ENCODE results near the gene CREB5.
"Not testable (repeated sequence)": the region's sequence is repeated elsewhere in the genome, so short reads cannot be mapped to it uniquely, and the experiment has no call there.

The CREB5 gene

GRCh38 chr7:28755255-28755654 lies 342.9 kb downstream of the CREB5 start:
- FAIRE-seq, result no peak

DNA sequence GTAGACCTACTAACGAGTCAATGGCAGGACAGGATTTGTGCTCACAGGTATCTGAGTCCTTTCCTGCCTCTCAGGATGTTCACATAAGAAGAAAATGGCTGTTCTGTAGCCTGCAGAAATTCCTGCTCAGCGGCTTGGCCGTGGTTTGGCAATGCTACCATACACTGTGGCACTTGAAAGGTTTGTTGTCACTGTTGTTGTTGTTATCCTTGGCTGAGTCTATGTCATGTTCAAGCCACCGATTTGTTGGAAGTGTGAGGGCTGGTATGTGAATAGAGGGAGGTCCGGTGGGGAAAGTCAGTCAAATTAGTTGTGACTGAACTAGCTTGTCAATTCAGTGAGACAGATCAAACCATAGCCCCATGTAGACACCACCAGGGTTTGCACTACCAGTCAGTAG lies 345.9 kb downstream of the CREB5 start:
- FAIRE-seq, result no peak

DNA sequence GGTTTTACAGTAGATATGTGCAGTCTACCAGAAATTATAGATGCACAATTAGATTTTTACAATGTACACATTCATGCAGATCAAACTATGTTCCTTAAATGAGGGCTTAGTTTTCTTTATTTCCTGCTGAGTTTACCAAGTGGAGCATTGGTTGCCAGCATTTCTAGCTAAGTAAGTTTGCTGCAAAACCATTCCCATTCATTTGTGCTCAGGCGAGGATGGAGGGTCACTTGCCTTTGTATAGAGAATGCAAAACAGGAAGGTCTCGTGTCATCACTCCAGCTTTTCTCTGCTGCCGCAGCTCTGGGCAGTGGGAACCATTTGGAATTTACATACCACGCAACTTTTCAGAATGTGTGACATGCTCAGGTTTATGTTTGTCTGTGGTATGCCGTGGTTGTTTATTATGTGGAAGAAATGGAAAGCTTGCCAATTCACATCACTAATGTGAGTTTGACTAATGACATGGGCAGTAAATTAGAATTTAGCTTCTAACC lies 347.2 kb downstream of the CREB5 start:
- FAIRE-seq, result no peak

DNA sequence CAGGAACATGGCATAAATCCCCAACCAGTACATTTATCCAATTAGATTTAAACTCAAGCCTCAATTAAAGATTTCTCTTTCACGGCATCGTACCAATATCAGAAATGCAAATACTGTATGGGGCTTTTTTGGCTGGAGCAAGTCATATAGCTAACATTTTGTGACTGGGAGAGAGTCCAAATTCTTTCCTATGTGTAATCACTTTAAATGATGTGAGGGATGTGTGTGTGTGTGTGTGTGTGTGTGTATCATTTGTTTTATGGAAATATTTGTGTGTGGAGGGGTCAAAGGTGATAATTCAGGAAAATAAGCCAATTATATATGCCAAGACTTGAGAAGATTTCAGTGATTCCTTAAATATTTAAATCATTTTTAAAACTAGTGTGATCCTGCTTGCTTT lies 349.2 kb downstream of the CREB5 start:
- no peak for FAIRE-seq

GRCh38 chr7:28762651-28763050 lies 350.3 kb downstream of the CREB5 start:
- FAIRE-seq, result no peak

- no peak for FAIRE-seq
These were observed 354.0 kb downstream of the CREB5 start for GRCh38 chr7:28766359-28766758.

- FAIRE-seq, result no peak
These were observed 355.0 kb downstream of the CREB5 start for GRCh38 chr7:28767356-28767755.

DNA sequence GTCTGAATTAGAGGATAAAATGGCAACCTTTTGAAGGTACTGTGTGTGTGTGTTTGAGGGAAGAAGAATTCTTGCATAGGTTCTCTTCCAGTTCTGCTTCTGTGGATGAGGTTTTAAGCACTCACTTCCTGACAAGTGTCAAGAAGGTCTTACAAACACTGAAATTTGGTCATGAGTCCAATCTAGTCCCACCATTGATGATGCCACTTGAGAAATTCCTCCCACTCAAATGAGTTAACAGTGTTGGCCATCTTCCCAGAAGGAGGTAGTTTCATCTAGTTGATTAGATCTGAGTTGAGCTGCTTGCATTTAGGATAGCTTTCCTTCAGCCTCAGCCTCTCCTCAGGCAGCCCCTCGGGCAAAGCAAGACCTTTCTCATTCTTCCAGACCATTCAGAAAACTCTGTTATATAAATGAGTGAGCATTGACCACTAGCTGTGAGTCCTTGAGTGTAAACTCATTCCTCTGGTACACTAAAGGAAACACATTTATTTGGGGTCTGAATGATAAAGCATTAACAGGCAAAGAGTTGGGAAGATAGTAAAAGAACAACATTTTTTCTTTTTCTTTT lies 356.3 kb downstream of the CREB5 start:
- no peak for FAIRE-seq

GRCh38 chr7:28771906-28772622 lies 359.7 kb downstream of the CREB5 start:
- FAIRE-seq, result no peak

GRCh38 chr7:28773423-28774145 lies 361.3 kb downstream of the CREB5 start:
- FAIRE-seq, result no peak

GRCh38 chr7:28774261-28774988 lies 362.1 kb downstream of the CREB5 start:
- no peak for FAIRE-seq

GRCh38 chr7:28776463-28777157 lies 364.3 kb downstream of the CREB5 start:
- no peak for FAIRE-seq

DNA sequence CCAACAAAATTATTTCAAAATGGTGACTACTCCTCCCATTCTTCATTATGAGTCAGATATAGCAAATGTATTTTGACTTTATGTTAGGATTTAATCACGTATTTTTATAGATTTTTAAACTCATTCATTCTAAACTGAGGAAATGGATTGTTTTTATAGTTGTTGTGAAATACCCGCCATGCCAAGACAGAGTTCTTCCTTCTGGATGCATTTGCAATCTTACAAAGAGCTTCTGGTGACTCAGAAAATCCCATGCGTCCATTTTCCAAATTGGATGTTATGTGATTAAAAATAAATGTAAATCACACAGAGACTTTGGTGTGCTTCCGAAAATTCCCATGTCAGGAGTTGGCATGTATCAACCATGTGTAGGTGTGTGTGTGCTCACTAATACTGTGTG lies 366.5 kb downstream of the CREB5 start:
- no peak for FAIRE-seq

GRCh38 chr7:28779954-28780353 lies 367.6 kb downstream of the CREB5 start:
- no peak for FAIRE-seq

DNA sequence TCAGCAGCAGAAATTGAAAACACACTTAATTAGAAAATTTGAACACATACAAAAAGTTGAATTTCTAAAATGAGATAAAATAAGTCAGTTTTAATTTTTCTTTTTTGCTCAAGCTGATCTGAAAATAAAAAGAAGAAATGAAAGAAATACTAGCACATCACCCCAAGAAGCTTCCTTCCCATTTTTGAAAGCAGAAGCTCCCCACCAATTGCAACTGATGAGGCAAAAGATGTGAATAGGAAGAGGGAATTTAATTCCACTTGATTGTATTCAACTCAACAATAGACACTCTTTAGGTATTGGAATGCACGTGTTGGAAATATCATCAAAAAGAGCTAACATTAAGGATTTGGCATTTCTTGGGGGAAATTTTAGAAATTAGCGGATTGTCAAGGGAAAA lies 370.0 kb downstream of the CREB5 start:
- no peak for FAIRE-seq

DNA sequence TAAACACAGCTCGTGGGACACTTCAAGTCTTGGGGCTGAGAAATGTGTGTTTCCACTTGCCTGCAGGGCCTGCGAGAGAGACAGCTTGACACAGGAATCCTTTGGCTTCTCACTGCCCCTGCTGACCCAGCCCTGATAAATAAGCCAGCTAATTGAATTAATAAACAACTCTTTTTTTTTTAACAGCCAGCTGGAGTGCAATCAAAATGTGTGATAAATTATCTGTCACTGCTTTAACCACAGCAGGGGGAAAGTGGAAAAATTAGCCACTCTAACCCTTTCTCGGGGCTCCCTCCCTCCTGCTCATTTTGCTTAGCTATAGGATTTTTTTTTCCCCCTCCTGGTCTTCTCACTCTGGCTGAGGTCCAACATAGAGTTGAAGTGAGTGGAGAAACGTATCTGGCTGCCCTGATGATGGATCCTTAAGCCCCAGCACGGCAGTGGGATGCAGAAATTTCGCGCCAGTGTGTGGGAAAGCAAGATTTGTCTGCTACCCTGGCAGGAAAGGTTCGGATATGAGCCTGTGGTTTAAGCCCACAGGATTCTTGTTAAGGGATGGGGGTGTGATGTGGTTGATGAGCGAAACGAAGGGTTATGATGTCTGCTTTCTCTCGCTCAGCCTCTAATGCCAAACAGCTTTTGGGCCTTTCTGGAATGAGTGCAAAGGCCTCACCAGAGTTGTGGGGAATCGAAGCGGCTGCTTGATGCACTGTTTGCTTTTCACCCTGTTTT lies 372.0 kb downstream of the CREB5 start:
- FAIRE-seq, result no peak

GRCh38 chr7:28785041-28785995 lies 373.0 kb downstream of the CREB5 start:
- FAIRE-seq, result no peak

DNA sequence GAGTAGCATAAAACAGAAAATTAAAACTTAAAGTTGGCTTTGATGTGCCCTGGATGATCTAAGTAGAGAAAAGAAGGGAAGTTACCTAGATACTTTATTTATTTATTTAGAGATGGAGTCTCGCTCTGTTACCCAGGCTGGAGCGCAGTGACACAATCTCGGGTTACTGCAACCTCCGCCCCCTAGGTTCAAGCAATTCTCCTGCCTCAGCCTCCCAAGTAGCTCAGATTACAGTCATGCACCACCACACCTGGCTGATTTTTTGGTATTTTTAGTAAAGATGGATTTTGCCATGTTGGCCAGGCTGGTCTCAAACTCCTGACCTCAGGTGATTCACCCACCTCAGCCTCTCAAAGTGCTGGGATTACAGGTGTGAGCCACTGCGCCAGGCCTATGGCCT lies 373.8 kb downstream of the CREB5 start:
- not testable (repeated sequence) for FAIRE-seq

DNA sequence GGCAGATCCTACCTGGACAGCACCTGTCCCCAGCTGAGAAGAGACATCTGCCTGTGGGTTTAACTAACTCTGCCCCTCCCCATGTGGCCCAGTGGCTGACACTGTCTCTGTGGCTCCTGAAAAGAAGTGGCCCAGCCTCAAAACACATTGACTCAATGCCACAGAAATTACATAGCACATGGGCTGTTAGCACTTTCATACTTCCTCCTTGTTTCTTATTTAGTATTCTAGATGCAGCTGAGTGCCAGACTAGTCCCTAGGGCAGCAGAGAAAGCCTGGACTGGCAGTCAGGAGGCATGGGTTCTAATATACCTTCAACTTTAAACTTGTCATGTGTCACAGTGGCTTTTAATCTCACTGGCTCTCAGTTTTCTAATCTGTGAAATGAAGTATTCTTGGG lies 374.8 kb downstream of the CREB5 start:
- FAIRE-seq, result no peak

- no peak for FAIRE-seq
These were observed 378.1 kb downstream of the CREB5 start for GRCh38 chr7:28790467-28790866.

DNA sequence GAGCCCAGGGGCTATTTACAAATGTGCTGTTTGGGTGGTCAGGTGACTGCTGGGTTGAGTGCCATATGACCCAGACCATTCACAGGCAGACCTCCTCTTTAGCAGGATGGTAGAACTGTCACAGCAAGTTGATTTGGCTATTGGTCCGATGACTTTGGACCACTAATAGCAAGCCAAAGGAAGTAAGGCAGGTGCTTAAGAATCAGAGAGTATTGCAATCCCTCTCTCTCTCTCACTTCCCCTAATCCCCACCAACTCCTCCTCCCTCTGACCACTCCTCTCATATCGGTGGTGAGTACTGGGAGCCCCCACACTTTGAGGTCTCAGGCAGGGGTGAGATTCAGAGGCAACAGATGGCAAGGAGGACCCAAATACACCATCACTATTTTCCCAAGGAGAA lies 380.5 kb downstream of the CREB5 start:
- no peak for FAIRE-seq

All from colon (tissue), 2 donors.